Spinal cord (tissue), 10 donors: Measurements from ENCODE around the gene LST1. TPM values are rescaled to one million over a fixed set of nuclear protein-coding genes. Genes with fewer than 3 reads are reported as not detected.
"Not testable (repeated sequence)": the region's sequence is repeated elsewhere in the genome, so short reads cannot be mapped to it uniquely, and the experiment has no call there.

Source experiments
- DNase-seq, 6 donors: peaks; one replicate each; pipeline versions ENCODE4 v3.0.0 to v3.0.0-alpha.2; 2013 to 2015; ENCODE audit warnings: low spot score in 6 of 6, low read depth in 4 of 6
- H3K27ac ChIP-seq: one replicate; pipeline ENCODE4 v1.5.1; 2013; ENCODE audit warnings: low read depth, low read length, control low read depth
- H3K27me3 ChIP-seq: one replicate; pipeline ENCODE4 v1.6.1; 2013; ENCODE audit warnings: low read length; ENCODE audit not compliant: control insufficient read depth, insufficient read depth
- H3K36me3 ChIP-seq: one replicate; pipeline ENCODE4 v1.6.1; 2013; ENCODE audit warnings: low read length; ENCODE audit not compliant: control insufficient read depth, insufficient read depth
- H3K4me1 ChIP-seq: one replicate; pipeline ENCODE4 v1.6.1; 2013; ENCODE audit warnings: low read length; ENCODE audit not compliant: control insufficient read depth, insufficient read depth
- H3K4me3 ChIP-seq: one replicate; pipeline ENCODE4 v1.5.1; 2013; ENCODE audit warnings: low read depth, low read length, control low read depth
- H3K9me3 ChIP-seq: one replicate; pipeline ENCODE4 v1.6.1; 2013; ENCODE audit warnings: low read length; ENCODE audit not compliant: control insufficient read depth, insufficient read depth
- WGBS: methylation state at CpG from one replicate; pipeline ENCODE4 v1.1.5; 2013; ENCODE audit warnings: missing lambda C conversion rate; ENCODE audit not compliant: insufficient coverage; 5-methylcytosine and 5-hydroxymethylcytosine counted together
- polyA plus RNA-seq, 2 donors: library from polyadenylated mRNA; unstranded; fragments of 120-200 nt; gene quantifications; one replicate each; pipeline ENCODE4 v1.2.1, GENCODE V29; 2013; ENCODE audit not compliant: insufficient read length in 2 of 2
- total RNA-seq, 2 donors: library from RNA; depleted of rRNA in 1 of 2; stranded (reverse); fragments of 120-200 nt in 1 of 2; fragments of >200 nt in 1 of 2; gene quantifications; one replicate each; pipeline versions ENCODE4 v1.2.3 to v1.2.4, GENCODE V29; 2013 to 2014
- donor health status: healthy.

Gene LST1
- total and polyA plus RNA-seq, 4 donors, result 9.0 to 15.2 (median 11.7) TPM

GRCh38 chr6:31588871-31589650 lies 3.0 kb downstream of the LST1 start:
- no peak for DNase-seq
- H3K4me3 ChIP-seq, result no peak overlapping the region
- no peaks in the 10 kb centered on the region for H3K27me3 ChIP-seq
- 54% methylated on average over 8 of the region's 9 CpGs for WGBS
- no peaks in the 10 kb centered on the region for H3K36me3 ChIP-seq
- no peaks in the 10 kb centered on the region for H3K9me3 ChIP-seq
- H3K4me1 ChIP-seq, result peaks cover 23% of the 10 kb centered on the region
- H3K27ac ChIP-seq, result no peak overlapping the region

DNA sequence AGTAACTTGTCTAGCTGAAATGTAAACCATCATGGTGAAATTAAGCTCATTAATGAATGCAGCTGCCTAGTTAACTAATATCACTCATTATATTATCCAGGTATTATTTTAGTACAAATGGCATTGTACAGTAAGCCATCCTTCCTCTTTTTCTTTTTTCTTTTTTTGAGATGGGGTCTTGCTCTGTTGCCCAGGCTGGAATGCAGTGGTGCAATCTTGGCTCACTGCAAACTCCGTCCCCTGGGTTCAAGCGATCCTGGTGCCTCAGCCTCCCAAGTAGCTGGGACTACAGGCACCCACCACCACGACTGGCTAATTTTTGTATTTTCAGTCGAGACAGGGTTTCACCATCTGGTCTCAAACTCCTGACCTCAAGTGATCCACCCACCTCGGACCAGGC lies 4.6 kb downstream of the LST1 start:
- DNase-seq, H3K36me3 ChIP-seq, H3K4me3 ChIP-seq, H3K9me3 ChIP-seq, H3K27me3 ChIP-seq, H3K27ac ChIP-seq: not testable (repeated sequence)
- WGBS, result 89% methylated on average over 5 of the region's 5 CpGs
- peaks cover 23% of the 10 kb centered on the region for H3K4me1 ChIP-seq

DNA sequence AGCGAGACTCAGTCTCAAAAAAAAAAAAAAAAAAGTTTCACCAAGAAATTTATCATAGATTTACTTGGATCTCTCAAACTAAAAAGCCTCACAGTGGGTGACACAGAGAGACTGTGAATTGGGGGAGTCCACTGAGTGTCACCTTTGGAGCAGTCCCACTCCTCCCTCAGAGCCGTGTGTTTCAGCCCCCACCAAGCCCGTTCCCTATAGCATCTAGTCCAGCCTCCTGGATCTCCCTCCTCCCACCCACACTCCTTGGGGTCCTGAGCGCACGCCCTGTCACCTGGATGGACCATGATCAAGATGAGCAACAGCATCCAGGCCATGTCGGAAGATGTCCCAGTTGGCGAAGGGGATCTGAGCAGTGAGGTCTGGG lies 6.3 kb downstream of the LST1 start:
- 97% methylated on average over 6 of the region's 7 CpGs for WGBS
- DNase-seq, result no peak

GRCh38 chr6:31597006-31597405 lies 10.9 kb downstream of the LST1 start:
- WGBS, result 67% methylated on average over 1 of the region's 2 CpGs
- Histone ChIP-seq H3K27me3 (no peaks in the 10 kb centered on the region), H3K36me3 (no peaks in the 10 kb centered on the region), H3K27ac (no peak overlapping the region), H3K9me3 (no peaks in the 10 kb centered on the region), H3K4me1 (no peaks in the 10 kb centered on the region), H3K4me3 (no peak overlapping the region)
- no peak for DNase-seq

More for the DNA sequence above, 6.3 kb downstream of the LST1 start:
- no peaks in the 10 kb centered on the region for H3K36me3 ChIP-seq
- no peaks in the 10 kb centered on the region for H3K27me3 ChIP-seq
- peaks cover 15% of the 10 kb centered on the region for H3K4me1 ChIP-seq
- H3K4me3 ChIP-seq, result no peak overlapping the region
- no peaks in the 10 kb centered on the region for H3K9me3 ChIP-seq
- H3K27ac ChIP-seq, result no peak overlapping the region

GRCh38 chr6:31607317-31607716 lies 21.2 kb downstream of the LST1 start:
- no CpG with 5 or more reads among the region's 1 CpG for WGBS
- no peaks in the 10 kb centered on the region for H3K36me3 ChIP-seq
- no peaks in the 10 kb centered on the region for H3K27me3 ChIP-seq
- no peaks in the 10 kb centered on the region for H3K4me1 ChIP-seq
- H3K4me3 ChIP-seq, result no peak overlapping the region
- DNase-seq, result no peak
- H3K27ac ChIP-seq, result no peak overlapping the region
- no peaks in the 10 kb centered on the region for H3K9me3 ChIP-seq

DNA sequence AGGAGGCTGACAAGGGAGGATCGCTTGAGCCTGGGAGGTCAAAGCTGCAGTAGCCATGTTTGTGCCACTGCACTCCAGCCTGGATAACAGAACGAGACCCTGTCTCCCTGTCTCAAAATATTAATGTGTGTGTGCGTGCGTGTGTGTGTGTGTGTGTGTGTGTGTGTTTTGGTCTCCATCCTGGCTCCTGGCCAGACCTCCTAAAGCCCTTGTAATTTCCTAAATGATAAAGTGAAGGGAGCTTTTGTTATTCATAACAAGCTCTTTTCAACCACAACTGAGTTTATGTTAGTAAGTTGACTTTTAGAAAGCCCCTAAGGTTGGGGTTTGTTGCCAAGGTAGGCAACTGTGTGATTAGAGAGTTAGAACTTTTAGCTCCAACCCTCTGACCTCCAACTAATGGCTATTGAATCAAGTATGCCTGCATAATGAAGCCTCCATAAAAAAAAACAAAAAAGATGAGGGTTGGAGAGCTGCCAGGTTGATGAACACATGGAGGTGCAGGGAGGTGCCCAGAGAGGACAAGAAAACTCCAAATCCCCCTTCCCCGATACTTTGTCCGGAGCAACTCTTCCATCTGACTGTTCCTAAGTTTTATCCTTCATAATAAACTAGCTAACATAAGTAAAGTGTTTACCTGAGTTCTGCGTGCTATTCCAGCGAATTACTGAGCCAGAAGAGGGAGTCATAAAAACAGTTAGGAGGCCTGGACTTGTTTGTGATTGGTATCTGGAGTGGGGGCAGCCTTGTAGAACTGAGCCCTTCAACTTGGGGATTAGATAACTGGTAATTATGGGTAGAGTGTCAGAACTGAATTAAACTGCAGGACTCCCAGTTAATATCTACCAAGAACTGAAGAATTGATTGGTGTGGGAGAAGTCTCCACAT lies 23.7 kb downstream of the LST1 start:
- DNase-seq, result no peak
- Histone ChIP-seq H3K4me1 (no peaks in the 10 kb centered on the region), H3K9me3 (no peaks in the 10 kb centered on the region), H3K36me3 (no peaks in the 10 kb centered on the region), H3K27me3 (no peaks in the 10 kb centered on the region), H3K27ac (no peak overlapping the region), H3K4me3 (no peak overlapping the region)
- WGBS, result 100% methylated on average over 3 of the region's 8 CpGs

DNA sequence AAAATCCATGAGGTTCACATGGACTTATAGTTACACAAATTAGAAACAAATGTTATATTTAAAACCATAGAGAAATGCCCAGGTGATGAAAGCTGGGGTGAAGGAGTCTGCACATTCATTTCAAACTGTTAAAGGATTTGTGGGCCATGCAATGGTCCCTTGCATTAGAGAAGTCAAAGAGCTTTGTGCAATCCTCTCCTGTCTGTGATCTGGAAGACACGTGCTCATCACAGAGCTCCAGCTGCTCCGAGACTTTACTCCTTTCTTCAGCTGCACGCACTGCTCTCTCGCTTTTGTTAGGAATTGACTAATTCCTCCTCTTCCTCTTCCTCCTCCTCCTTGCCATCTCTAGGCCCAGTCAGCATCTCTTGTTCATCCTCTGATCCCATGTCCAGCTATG lies 24.9 kb downstream of the LST1 start:
- no peak for DNase-seq
- Histone ChIP-seq H3K36me3 (no peaks in the 10 kb centered on the region), H3K9me3 (no peaks in the 10 kb centered on the region), H3K27me3 (no peaks in the 10 kb centered on the region), H3K4me1 (no peaks in the 10 kb centered on the region), H3K27ac (no peak overlapping the region), H3K4me3 (no peak overlapping the region)
- WGBS, result 80% methylated on average over 4 of the region's 4 CpGs

- no peak overlapping the region for H3K27ac ChIP-seq
Observed at GRCh38 chr6:31614075-31614619, 28.1 kb downstream of the LST1 start.

DNA sequence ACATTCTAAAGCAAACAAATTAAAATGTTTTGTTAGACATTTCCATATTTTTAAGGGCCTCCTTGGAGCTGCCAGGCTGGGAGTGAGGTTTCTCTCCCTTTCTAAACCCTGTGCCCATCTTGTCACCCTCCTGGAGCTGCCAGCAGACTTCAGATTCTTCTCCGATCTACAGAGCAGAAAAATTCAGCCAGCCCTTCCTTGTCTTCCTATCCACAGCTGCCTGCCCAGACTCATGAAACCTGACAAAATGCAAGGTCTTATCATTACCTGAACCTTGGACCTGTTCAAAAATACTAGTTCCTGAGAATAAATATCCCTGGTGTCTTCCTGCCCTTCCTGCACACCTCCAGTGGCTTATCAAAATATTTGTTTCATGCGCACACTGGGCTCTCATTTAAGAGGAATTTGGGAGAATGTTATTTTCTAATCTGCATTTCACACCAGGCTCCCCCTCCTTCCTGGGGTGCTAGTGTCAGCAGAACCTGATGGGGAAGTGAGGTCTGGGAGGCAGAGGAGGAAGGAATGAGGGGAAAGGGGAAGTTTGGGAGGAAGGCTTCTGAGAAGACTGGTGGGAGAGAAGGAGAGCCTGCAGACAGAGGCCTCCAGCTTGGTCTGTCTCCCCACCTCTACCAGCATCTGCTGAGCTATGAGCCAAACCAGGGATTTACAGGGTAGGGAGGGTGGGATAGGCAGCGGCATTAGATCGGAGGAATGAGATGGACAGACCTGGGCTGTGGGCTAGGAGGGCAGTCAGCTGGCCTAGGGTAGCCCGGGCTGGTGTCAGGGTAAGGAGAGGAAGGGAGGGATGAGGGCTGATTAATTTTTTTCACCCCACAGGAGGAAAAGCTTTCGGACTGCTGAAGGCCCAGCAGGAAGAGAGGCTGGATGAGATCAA lies 28.9 kb downstream of the LST1 start, which contains the start of gene AIF1:
Gene AIF1, plus strand, starts transcription at position 551 of the 895 bp plus-strand sequence. Its CDS starts 96 bp downstream, at position 647.
- no peaks in the 10 kb centered on the region for H3K27me3 ChIP-seq
- 100% methylated on average over 1 of the region's 6 CpGs for WGBS
- H3K27ac ChIP-seq, result no peak within 1 kb of the TSS
- DNase-seq, result no peak
- H3K4me3 ChIP-seq, result no peak within 1 kb of the TSS
- no peaks in the 10 kb centered on the region for H3K9me3 ChIP-seq
- H3K36me3 ChIP-seq, result no peaks in the 10 kb centered on the region
- peaks cover 3% of the 10 kb centered on the region for H3K4me1 ChIP-seq

More at GRCh38 chr6:31614075-31614619, 28.1 kb downstream of the LST1 start:
- H3K4me1 ChIP-seq, result no peaks in the 10 kb centered on the region
- H3K36me3 ChIP-seq, result no peaks in the 10 kb centered on the region
- DNase-seq, result no peak
- 71% methylated on average over 1 of the region's 8 CpGs for WGBS
- H3K9me3 ChIP-seq, result no peaks in the 10 kb centered on the region
- H3K27me3 ChIP-seq, result no peaks in the 10 kb centered on the region
- H3K4me3 ChIP-seq, result no peak overlapping the region
